ENCODE measurements around the gene TRIM48. TPM values are rescaled to one million over a fixed set of nuclear protein-coding genes. Genes with fewer than 3 reads are reported as not detected.
"Not testable (repeated sequence)": the region's sequence is repeated elsewhere in the genome, so short reads cannot be mapped to it uniquely, and the experiment has no call there.

The TRIM48 gene
- not detected for polyA plus RNA-seq (ENCODE audit: insufficient read length)

GRCh38 chr11:55261855-55262254 lies at the start of gene TRIM48:
Gene TRIM48 (plus strand): TSS chr11:55262155. CDS start chr11:55262268, 113 bp downstream.
- not testable (repeated sequence) for DNase-seq

GRCh38 chr11:55238316-55238715 lies 23.6 kb upstream of the TRIM48 start:
- not testable (repeated sequence) for DNase-seq

GRCh38 chr11:55263081-55263480 lies 1.1 kb downstream of the TRIM48 start:
- DNase-seq = no peak

Other genes starting within 250 kb of the TRIM48 start
- not detected for gene OR4A16, start 81.0 kb downstream of the TRIM48 start, polyA plus RNA-seq (ENCODE audit: insufficient read length)
- not detected for gene OR4A15, start 105.8 kb downstream of the TRIM48 start, polyA plus RNA-seq (ENCODE audit: insufficient read length)